Left ventricle myocardium superior (tissue), 1 donor: ENCODE data around the gene PCED1B. TPM values are rescaled to one million over a fixed set of nuclear protein-coding genes. Genes with fewer than 3 reads are reported as not detected.

ENCODE experiments used
- ATAC-seq: fragments of 200-7000 bp; cut with Tn5 transposase; one replicate; pipeline ENCODE4 v1.9.1; 2020; ENCODE audit warnings: mild to moderate bottlenecking, moderate library complexity
- DNase-seq: peaks from one replicate; pipeline ENCODE4 v3.0.0-alpha.2; 2020
- intact Hi-C: fragments of 100-400 bp; cut with micrococcal nuclease; formaldehyde crosslinking; loops from one replicate; pipeline ENCODE4 v1.11.0; 2022
- total RNA-seq: library from RNA; stranded (reverse); fragmentation: NEBNext Ultra II Directional; extraction: Animal tissue kit (Norgen Biotek cat#: 25700); gene quantifications from one replicate; pipeline ENCODE4 v1.2.1, GENCODE V29; 2021
- donor health status: DM: no; HTN: yes; CAD: no; lungs with severe emphysema.

Gene PCED1B
- total RNA-seq, 1 donor from 2014 or later: 1.1 TPM

DNA sequence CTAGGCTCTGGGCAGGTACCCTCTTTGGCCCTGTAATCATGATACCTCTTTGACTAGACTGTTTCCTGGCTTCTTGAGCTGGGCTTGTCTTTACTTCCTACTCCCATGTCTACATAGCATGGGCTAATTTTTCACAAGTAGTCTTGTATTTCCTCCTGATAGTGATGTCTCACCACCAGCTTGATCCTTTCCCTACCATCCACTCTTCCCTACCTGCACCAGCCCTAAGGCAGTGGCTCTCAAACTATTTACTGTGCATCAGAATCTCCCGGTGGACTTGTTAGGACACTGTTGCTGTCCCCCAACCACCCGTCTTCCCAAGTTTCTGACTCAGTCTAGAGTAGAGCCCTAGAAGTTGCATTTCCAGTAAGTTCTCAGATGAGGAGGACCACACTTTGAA lies 163.0 kb downstream of the PCED1B start:
- ATAC-seq: no peak
- DNase-seq: no peak
- intact Hi-C loops: no loop called here

DNA sequence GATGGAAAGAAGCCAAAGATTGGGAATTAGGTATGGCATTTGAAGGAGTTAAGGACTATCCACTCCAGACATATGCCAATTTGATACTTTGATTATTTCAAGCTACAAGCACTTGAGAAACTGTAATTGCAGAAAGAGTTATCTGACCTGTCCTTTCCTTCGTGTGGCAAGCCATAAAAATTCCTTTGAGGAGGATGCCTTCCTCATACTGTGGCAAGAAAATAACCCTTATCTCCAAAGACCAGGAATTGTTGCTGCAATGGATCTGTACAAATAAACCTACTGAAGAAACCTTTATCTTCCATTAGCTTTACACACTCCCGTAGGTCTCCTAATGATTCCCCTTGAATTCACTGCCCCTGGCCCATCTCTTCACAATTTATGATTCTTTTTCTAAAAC lies 165.4 kb downstream of the PCED1B start:
- no peak for ATAC-seq
- intact Hi-C loops: no loop called here
- DNase-seq: no peak

GRCh38 chr12:47245623-47246022 lies 166.2 kb downstream of the PCED1B start:
- ATAC-seq (no peak), DNase-seq (no peak)
- intact Hi-C loops: no loop called here

DNA sequence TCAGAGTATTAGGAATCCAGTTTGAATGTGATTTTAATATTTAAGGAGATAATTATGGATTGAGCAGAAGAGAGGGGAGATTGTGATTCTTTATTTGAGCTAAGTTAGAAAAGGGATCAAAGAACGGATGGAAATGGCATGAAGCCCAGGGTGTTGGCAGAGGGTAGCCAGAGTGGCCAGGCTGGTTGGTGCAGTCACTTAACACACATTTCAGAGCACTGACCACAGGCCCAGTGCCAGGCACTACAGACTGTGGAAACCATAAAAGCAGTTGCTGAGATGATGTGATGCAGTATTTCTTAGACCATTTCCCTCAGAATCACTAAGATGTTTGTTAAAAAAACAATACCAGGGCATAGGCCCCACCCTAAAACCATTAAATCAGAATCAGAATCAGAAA lies 168.0 kb downstream of the PCED1B start:
- ATAC-seq: no peak
- no peak for DNase-seq
- intact Hi-C loops: no loop called here

DNA sequence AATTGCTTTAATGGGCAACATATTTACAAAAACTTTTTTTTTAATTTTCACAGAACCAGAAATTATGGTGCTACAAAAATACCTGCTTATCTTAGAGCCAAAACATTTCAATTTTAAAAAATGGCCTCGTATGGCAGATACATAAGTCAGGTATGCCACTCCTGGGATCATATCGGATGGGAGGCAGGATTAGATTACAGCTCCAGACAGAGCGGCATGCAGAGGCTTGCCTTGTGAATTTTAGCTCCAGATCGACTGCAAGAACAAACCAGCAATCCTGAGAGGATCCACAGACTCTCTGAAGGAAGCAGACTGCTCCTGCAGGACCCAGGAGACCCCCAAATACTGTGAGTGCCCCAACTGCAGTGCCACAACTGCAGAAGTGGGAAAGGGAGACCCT lies 169.7 kb downstream of the PCED1B start:
- ATAC-seq (no peak), DNase-seq (no peak)
- intact Hi-C loops: no loop called here

GRCh38 chr12:47249719-47250357 lies 170.4 kb downstream of the PCED1B start:
- ATAC-seq (no peak), DNase-seq (no peak)
- intact Hi-C loops: no loop called here

- intact Hi-C loops: no loop called here
- DNase-seq (no peak), ATAC-seq (no peak)
Observed at GRCh38 chr12:47251919-47252318, 172.5 kb downstream of the PCED1B start.

- ATAC-seq (no peak), DNase-seq (no peak)
- intact Hi-C loops: no loop called here
Observed at GRCh38 chr12:47264951-47265350, 185.5 kb downstream of the PCED1B start.

DNA sequence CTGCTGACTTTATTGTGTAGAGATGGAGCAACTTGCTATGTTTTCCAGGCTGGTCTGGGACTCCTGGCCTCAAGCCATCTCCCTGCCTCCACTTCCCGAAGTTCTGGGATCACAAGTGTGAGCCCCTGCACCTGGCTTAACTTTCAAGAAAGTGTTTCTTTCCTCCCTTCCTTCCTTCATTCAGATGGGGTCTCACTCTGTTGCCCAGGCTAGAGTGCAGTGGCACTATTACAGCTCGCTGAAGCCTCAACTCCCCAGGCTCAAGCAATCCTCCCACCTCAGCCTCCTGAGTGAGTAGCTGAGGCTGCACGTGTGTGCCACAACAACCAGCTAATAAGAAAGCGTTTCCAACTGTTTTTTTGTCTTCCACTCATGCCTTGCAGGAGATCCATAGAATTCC lies 186.0 kb downstream of the PCED1B start:
- intact Hi-C loops: no loop called here
- ATAC-seq (no peak), DNase-seq (no peak)

DNA sequence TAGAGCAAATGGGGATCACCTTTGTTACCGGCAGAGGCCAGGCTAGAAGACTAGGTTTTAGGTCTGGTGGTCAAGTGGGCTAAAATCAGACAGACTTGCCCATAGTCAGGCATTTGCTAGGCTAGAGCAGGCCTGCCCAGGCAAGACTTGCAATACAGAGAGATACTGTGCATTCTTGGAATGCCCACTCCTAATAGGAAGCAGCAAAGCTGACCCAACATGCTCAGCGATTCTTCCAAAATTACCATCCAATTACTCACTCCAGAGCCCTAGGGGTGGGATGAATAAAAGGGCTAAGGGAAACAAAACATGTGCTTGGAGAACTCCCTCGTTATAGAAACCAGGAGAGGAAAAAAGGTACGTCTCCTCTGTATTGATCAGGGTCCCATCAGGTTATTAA lies 188.2 kb downstream of the PCED1B start:
- DNase-seq (no peak), ATAC-seq (no peak)
- intact Hi-C loops: no loop called here

- ATAC-seq (no peak), DNase-seq (no peak)
- intact Hi-C loops: no loop called here
Observed at GRCh38 chr12:47268501-47269454, 189.4 kb downstream of the PCED1B start.

- ATAC-seq: no peak
- DNase-seq: no peak
- intact Hi-C loops: no loop called here
Observed at GRCh38 chr12:47269916-47270315, 190.5 kb downstream of the PCED1B start.

GRCh38 chr12:47270782-47271664 lies 191.6 kb downstream of the PCED1B start:
- no peak for ATAC-seq
- no peak for DNase-seq
- intact Hi-C loops: no loop called here

GRCh38 chr12:47271800-47272239 lies 192.4 kb downstream of the PCED1B start:
- intact Hi-C loops: no loop called here

DNA sequence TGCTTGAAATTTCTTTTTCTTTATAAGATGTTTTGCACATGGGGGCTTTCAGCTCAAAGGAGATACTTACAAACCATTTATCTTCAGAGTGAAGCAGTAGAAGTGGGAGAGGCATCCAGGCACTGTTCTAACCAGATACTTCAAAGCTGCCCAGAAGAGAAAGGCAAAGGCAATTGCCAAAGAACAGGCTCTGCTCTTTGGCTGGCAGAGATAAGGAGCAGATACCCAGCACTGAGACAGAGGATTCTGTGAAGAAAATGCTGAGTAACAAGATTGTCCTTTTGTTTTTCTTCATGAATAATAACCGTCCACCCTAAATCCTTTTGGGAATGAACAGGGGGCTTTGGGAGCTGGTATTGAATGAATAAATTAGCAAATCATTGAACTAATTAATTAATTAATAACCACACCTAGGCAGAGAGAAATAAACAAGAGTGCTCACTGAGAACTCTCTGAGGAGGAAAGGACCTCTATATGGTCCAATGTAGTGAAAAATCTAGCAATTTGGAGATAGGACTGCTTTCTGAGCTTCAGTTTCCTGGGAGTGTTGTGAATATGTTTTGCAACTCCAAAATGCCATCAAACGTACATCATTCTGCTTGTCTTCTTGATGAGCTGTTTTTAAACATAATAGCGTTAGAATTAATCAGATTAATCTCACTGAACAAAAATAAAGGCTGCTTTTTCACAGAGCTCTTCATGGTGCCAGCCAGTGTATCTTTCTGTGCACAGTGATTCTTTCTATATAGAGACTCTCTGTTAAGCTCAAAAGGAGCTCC lies 193.2 kb downstream of the PCED1B start:
- ATAC-seq: no peak

More at GRCh38 chr12:47271800-47272239, 192.4 kb downstream of the PCED1B start:
- ATAC-seq (no peak), DNase-seq (no peak)

DNA sequence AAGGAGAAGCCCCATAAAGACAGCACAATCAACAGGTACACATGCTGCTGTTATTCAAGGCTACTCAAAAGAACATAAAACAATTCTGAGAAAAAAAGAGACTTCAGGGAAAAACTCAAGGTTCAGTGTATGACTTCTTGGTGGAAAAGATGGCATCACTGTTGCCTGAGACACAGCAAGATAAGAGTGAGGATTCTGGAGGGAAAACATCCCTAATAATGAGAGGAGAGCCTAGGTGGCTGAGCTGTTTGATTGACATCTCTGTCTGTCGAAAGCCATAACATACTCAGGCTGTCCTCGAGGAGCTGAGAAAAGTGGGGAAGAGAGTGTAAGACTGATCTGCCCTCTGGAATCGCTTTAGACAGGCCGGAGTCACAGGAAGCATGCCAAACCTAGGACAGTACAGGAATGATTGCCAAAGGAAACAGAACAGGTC lies 193.8 kb downstream of the PCED1B start:
- ATAC-seq (no peak), DNase-seq (no peak)
- intact Hi-C loops: no loop called here

More for the DNA sequence above, 193.2 kb downstream of the PCED1B start:
- intact Hi-C loops: no loop called here
- DNase-seq: no peak

DNA sequence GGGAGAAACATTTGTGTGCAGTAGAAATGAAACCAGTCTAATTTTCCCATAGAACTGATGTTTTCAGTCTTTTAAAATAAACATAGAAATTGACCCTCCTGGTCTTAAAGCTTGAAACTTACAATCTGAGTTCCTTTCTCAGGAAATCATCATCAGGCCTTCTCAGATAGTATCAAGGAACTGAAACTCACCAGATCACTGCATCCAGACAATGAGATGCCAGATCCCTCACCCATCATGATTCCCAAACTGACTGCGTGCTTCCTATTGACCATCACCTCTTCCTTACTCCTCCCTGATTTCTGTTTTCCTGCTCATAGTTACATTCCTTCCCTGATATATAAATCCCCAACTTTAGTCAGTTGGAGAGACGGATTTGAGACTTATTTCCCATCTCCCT lies 195.3 kb downstream of the PCED1B start:
- intact Hi-C loops: no loop called here
- no peak for ATAC-seq

GRCh38 chr12:47276253-47276620 lies 196.8 kb downstream of the PCED1B start:
- ATAC-seq (no peak), DNase-seq (no peak)
- intact Hi-C loops: no loop called here

More for the DNA sequence above, 195.3 kb downstream of the PCED1B start:
- no peak for DNase-seq
